ENCODE results near the gene PTPRT. TPM values are rescaled to one million over a fixed set of nuclear protein-coding genes. Genes with fewer than 3 reads are reported as not detected.

Gene PTPRT
- total and polyA plus RNA-seq, 2 experiments from 2014 or later, result not detected

DNA sequence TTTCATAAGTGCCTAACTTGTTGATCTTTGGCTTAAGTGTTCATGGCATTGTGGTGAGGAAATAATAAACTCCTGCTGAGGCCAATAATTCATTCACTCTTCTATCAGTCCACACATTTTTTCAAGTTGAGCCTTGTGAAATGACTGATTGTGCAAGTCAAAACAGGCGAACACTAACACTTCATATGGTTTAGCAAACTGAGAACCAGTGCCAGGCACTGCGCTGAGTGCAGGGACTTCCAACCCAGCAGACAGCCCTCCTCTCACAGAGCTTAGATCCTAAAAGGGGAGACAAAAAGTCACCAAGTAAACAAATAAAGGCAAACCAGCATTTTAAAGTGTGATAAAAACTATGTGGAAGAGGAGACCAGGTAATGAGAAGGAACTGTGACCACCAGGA is 435.0 kb downstream of the PTPRT start (continued):
- TF ChIP-seq ZNF462 (CRISPR knock-in tag; IDR thresholded peaks at IDR 0.05) (no peak), POLR2AphosphoS5 (IDR thresholded peaks at IDR 0.05; ENCODE audit: low read depth) (no peak), ZNF114 (CRISPR knock-in tag; IDR thresholded peaks at IDR 0.05) (no peak)
- TF ChIP-seq, protein P1, sequence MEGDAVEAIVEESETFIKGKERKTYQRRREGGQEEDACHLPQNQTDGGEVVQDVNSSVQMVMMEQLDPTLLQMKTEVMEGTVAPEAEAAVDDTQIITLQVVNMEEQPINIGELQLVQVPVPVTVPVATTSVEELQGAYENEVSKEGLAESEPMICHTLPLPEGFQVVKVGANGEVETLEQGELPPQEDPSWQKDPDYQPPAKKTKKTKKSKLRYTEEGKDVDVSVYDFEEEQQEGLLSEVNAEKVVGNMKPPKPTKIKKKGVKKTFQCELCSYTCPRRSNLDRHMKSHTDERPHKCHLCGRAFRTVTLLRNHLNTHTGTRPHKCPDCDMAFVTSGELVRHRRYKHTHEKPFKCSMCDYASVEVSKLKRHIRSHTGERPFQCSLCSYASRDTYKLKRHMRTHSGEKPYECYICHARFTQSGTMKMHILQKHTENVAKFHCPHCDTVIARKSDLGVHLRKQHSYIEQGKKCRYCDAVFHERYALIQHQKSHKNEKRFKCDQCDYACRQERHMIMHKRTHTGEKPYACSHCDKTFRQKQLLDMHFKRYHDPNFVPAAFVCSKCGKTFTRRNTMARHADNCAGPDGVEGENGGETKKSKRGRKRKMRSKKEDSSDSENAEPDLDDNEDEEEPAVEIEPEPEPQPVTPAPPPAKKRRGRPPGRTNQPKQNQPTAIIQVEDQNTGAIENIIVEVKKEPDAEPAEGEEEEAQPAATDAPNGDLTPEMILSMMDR (conservative IDR thresholded peaks at IDR 0.05; ENCODE audit: low read depth in 2 of 2), result no peak

DNA sequence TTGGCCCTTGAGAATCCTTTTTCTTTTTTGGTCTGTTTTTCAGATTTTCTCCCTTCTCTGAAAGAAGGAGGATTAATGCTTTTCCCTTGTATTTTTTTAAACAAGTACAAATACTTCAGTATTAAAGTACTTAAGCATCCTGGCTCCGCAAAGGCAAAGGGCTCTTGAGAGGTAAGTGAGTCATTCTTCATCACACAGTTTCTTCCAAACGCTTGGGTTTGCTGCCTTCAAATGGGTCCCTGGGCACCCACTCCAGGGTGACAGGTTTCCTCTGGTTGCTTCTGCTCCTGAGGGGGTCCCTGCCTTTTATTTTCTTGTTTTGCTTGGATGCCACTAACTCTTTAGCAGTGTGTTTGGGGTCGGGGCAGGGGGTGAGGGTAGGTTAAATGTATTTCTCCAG is 437.1 kb downstream of the PTPRT start:
- no peak overlapping the region for H3K27ac ChIP-seq (ENCODE audit: low read depth)
- H3K27me3 ChIP-seq (ENCODE audit: insufficient read depth), result no peaks in the 10 kb centered on the region
- ATAC-seq (no peak), DNase-seq (ENCODE audit: low spot score) (no peak)
- H2AFZ ChIP-seq, result no peak overlapping the region
- Mint-ChIP-seq H3K4me3 (no peak overlapping the region), H3K36me3 (ENCODE audit: low read depth) (peaks cover 24% of the 10 kb centered on the region), H3K9me3 (peaks cover 96% of the 10 kb centered on the region), H3K4me1 (peaks cover 3% of the 10 kb centered on the region; the same call in 1 of the 3 replicates), H3K27me3 (ENCODE audit: insufficient read depth, low read depth, poor library complexity) (no peaks in the 10 kb centered on the region), H3K27ac (no peak overlapping the region)
- H3K79me2 ChIP-seq (replicated peaks; ENCODE audit: insufficient read depth), result no peaks in the 10 kb centered on the region
- H3F3A ChIP-seq (replicated peaks; ENCODE audit: low read depth), result no peaks in the 10 kb centered on the region
- H3K36me3 ChIP-seq (ENCODE audit: insufficient read depth), result peaks cover 8% of the 10 kb centered on the region; the same call in 1 of the 2 replicates
- no peak for TF ChIP-seq NANOG (IDR thresholded peaks at IDR 0.05; ENCODE audit: borderline replicate concordance)
- H3K4me1 ChIP-seq (ENCODE audit: insufficient read depth), result no peaks in the 10 kb centered on the region
- H3K4me2 ChIP-seq, result no peak overlapping the region
- no peaks in the 10 kb centered on the region for H4K20me1 ChIP-seq (replicated peaks; ENCODE audit: insufficient read depth)
- no peaks in the 10 kb centered on the region for H3K9me2 ChIP-seq (ENCODE audit: insufficient read depth)
- no peak overlapping the region for H3K4me3 ChIP-seq
